Glomerular visceral epithelial cell (primary cell): ENCODE measurements around the gene SVIL.
A peak's percentile ranks its signal among the peaks of the same experiment; 100 is the strongest.

Experiments used
- DNase-seq: peaks from one replicate; pipeline ENCODE4 v3.0.0-alpha.2; 2016; ENCODE audit errors: extremely low spot score

The SVIL gene

DNA sequence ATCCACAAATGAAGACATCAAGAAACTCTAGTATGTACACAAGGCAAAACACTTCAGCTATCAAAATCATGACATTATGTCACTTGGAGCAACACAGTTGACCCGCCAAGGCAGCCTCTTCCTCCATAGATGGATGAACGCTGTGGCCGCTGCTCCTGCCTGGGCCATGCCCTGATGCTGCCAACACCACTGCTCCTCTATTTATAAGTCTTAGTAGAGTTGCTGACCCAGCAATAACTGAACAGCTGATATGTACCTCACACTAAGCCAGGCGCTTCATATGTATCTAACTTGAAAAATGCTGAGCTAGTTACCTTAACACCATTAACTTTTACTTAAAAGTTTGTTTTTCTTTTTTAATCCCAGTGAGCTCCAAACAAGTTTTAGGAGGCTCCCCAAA is 214.0 kb downstream of the SVIL start:
- DNase-seq: no peak

DNA sequence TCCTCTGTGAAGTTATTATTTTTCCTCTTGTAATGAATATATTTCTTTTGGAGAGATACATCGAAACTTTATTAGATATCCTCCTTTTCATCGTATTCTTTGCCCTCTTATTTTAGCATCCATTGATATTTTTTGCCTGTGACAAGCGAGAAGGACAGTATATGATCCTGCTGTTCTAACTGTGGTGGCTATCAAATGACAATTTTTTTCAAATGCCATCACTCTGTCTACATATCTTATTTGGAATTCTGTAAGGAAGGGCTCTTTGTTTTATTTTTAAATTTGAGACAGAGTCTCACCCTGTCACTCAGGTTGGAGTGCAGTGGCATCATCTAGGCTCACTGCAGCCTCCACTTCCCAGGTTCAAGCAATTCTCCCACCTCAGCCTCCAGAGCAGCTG is 217.4 kb downstream of the SVIL start:
- no peak for DNase-seq

DNA sequence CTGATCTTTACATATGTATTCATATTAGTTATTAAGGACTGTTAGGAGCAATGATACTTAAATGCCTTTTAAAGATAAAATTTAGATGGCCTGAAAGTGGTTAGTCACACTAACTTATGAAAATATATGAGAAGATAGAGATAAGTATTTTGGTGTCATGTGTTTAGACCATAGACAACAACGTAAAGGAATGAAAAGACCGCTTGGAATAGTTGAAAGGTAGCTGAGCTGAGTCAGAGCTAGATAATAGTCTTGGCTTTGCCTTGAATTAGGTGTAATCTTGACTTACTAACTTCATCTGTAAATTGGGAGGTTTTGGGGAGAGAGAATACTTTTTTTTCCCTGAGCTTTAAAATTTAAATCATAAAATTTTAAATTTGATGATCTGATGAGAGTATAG is 218.9 kb downstream of the SVIL start:
- no peak for DNase-seq

GRCh38 chr10:29414501-29414900 is 220.3 kb downstream of the SVIL start:
- DNase-seq: no peak

GRCh38 chr10:29412485-29412884 is 222.3 kb downstream of the SVIL start:
- no peak for DNase-seq

DNA sequence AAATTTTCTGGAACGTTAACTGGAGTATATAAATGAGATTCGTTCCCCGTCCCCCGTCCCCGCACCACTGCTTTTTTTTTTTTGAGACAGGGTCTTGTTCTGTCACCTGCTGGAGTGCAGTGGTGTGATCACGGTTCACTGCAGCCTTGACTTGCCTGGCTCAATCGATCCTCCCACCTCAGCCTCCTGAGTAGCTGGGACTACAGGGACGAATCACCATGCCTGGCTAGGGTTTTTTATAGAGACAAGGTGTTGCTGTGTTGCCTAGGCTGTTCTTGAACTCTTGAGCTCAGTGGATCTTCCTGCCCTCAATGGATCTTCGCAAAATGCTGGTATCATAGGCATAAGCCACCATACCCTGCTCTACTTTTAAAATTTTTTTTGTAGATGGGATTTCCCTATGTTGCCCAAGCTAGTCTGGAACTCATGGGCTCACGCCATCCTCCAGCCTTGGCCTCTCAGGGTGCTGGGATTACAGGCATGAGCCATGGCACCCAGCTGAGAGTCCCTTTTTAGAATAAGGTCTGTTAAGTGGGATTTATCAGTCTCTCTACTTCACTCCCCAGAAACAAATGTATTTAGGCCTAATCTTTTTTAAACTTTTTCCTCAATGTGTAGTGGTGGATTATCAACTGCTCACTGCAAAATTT is 223.0 kb downstream of the SVIL start:
- no peak for DNase-seq

DNA sequence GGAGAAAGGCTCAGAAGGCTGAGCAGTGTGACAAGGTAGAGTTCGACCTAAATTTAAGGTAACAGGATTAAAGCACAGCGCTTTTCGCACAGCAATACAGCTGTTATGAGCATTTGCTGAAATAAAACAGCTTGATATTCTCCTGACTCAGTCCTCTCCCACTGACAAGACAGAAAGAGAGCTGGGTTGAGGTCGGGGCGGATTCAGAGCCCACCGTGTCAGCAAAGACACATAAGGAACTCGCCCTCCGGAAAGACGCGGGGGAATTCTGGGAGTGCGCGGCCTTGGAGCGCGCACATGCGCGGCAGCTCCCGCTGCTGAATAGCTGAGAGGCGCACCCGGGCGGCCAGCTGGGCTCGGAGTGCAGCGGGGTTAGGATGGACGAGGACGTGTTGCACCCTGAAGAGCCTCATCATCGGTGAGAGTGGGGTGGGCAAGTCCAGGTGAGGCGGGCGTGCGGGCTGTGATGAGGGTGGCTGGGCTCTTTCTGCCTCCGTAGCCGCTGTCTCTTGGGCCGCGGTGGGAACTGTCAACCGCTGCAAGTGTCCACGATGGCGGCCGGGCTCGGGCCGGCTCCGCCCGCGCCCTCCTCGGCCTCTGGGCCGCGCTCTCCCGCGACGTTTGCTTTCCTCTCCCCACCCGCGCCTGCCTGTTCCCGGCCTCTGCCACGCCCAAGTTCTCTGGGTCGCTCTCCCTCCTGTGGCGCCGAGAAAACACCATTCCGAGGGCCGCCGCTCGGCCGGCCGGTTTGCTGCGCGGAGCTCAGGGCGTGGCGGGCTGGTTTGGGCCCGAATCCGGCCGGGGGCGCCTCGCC is 225.3 kb downstream of the SVIL start:
- DNase-seq: peak; percentile 73

- no peak for DNase-seq
These were observed 225.9 kb downstream of the SVIL start for GRCh38 chr10:29408847-29409240.
